GM12892 (cell line): ENCODE results near the gene NCAPD2.

Experiments
- POLR2A ChIP-seq: IDR thresholded peaks from 2 replicates; pipeline ENCODE4 v1.6.1; 2011; ENCODE audit warnings: low read depth, low read length, control low read depth
- POLR2AphosphoS5 ChIP-seq: IDR thresholded peaks from 2 replicates; pipeline ENCODE4 v1.6.1; 2011; ENCODE audit warnings: low read depth, low read length, control low read depth
- TAF1 ChIP-seq: IDR thresholded peaks from 2 replicates; pipeline ENCODE4 v1.6.1; 2011; ENCODE audit warnings: low read depth, mild to moderate bottlenecking, control low read depth, low read length, borderline replicate concordance

GRCh38 chr12:6463858-6464257, 30.0 kb upstream of the NCAPD2 start:
- TF ChIP-seq POLR2AphosphoS5, result no peak
- TF ChIP-seq POLR2A, result no peak
- no peak for TF ChIP-seq TAF1
